HG02852 (cell line): ENCODE measurements around the gene GRIA1.

Source experiments
- ATAC-seq: cut with Tn5 transposase; IDR thresholded peaks from one replicate; pipeline ENCODE4 v1.9.1; 2021; ENCODE audit warnings: mild to moderate bottlenecking, moderate library complexity; ENCODE audit not compliant: unreplicated experiment

The GRIA1 gene

DNA sequence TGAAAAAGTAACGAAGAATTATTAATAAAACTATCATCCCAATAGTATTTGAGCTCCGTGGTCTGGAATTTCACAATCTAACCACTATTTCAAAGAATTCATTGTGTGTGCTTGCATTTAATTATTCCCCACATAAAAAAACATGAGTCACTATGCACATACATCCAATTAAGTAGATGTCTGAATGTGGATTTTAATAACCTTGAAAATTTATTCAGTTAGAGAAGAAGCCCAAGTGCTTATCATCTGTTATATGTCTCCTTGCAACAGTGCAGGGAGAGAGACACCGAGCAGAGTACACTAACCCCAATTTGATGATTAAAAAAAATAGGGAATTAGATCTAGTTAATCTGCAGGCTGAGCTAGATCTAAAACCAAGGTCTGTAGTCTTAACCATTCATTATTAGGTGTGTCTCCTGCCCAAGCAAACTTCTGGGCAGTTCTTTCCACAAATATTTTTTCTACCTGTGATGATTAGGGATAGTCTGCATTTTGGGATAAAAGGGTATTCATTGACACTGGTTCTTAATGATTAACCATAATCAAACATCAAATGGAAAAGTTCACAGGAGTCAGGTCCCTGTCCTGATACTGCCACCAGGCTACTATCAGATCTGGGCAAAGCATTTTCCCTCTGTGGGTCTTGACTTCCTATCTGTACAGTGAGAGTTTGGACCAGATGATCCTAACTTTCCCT is 164.2 kb downstream of the GRIA1 start:
- no peak for ATAC-seq

DNA sequence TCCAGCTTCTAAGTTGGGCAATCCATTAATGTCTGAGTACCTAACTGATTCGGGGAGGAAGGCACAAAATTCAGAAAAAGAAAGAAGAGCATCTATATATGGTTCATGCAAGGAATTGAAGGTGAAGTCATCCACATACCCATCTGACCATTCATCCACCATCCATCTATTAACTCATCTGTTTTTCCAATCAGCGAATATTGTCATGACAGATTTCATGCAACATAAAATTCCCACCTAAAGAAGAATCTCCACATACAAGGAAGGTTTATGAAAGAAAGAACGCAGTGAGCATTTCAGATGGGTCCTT is 164.7 kb downstream of the GRIA1 start:
- ATAC-seq = no peak

DNA sequence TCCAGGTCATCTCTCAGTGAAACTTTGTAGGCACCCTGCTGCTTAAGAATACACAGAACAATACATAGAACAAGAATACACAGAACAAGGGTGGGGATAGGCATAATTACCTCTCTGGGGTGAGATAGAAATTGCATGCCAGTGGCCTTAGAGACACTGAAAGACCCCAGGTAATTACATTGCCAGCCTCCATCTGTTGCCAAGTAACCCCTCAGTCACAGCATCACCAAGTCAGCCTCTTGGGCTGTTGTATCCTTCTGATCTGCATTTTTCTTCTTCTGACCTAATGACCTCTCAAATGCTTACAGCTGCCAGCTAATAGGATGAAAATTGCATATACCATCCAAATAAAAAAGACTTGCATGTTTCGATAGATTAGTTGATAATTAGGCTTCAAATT is 167.7 kb downstream of the GRIA1 start:
- ATAC-seq = no peak

DNA sequence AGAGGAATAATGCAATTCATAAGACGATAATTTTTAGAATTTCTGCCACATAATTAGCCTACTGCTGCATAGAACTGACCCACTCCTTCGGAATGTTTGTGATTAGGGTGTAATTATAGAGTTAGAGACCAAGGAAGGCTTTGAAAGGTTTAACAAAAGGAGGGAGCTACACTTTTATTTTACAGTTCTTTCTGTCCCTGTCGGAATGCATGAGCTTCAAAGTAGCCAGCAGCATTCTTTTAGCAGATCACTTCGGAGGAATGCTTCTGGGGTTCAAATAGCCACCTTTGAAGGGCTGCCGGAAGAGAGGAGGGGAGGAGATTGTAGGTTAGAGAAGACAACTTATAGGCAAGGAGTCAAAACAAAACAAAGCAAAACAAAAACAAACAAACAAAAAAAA is 168.1 kb downstream of the GRIA1 start:
- no peak for ATAC-seq

DNA sequence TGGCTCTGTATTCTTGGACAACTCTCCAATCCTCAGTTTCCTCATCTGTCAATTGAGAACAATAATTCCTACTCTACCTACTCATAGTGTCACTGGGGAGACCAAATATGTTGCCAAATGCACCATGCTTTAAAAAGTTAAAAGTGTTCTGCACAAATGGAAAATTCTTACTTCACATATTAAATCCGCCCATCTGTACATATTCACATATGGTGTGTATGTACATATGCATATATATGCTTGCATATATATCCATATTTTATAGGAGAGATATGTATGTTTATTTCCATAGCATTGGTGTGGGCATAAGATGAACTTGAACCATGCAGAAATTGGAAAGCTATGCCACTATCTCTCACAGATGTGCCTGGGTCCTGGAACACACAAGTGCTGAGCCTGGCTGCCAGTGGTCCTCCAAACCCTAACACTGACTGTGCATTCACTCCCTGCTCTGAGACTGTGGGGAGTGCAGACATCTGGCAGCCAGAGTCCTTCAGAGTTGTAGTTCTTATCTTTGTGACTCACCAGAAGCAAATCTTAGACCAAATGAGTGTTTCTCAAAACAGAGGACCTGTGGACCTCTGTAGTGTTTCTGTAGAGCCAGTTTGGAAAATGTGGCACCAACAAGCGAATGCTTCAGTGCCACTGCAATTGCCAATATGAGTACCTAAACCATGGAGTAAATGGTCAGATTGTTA is 168.7 kb downstream of the GRIA1 start:
- ATAC-seq = no peak

DNA sequence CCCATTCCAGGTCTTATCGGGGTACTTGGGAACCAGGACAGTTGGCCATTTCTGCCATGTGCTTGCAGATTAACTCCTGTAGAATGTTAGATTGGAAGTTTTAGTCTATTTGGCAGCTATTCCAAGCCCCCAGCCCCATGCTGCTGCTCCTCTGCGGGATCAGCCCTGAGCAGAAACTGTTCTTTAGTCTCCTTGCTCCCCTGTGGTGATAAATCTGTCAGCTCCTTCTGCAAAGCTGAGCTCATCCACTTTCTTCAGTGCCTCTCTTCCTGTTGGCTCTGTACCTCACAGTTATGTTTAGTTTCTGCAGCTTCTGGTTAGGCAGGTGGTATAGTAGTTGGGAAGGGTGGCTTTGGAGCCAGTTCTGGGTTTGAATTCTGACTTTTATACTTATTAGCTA is 170.4 kb downstream of the GRIA1 start:
- no peak for ATAC-seq

DNA sequence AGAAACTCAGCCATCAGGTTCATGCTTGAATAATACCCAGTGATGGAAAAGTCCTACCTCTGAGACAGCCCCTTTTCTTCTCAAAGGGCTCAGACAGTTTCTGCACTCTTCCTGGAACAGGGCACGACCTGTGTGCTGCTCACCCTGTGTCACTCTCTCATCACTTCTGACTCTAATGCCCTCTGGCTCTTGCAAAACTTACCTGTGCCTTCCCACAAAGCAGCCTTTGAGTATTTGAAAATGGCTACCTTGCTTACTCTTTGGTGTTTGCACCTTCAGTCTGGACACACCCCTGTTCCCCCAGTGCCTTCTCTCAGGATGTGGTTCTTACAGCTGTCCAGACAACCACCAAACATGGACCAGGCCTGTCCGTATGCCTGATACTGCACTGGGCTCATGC is 171.4 kb downstream of the GRIA1 start:
- no peak for ATAC-seq

DNA sequence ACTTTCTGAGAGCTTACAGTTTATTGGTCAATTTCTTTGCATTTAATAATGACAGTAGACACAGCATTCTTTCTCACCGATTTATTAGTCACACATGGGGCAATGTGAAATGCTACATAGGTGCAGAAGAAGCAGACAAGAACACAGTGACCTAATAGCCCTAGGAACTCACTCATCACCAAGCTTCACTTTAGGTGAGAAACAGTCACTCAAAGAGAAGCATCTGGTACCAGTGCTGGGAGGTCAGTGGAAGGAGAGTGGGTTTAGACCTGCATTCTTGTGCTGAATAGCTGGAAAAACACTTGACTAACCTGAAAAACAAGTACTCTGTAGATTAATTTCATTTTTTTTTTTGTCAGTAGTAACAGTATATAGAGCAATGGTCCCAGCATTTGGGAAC is 179.6 kb downstream of the GRIA1 start:
- ATAC-seq = no peak

DNA sequence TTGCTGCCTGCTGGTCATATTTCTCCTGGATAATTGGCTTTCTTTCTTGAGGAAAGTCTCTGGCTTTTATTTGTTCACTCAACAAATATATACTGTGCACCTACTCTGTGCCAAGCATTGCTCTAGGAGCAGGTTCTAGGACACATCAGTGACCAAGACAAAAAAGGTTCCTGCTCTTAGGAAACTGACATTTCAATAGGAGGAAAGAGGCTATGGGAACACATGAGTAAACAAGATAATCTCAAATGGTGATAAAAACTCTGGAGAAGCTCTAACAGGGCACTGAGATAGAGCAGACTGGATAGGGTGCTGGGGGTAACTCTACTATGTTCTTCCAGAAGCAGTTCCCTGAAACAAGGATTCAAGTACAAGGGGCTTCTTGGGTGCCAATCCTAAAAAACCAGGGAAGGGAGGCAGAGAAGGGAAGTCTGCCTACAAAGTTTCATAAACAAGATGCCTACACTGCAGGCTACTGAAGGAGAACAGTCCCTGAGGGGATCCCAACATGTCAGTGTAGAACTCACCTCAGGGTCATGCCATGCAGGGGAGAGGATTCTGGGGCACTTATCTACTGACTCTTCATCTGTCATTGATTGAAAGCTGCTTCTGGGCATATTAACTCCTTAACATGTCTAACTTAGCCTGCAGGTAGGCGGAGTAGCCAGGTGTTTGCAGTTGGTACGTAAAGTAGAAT is 181.3 kb downstream of the GRIA1 start:
- ATAC-seq = no peak

DNA sequence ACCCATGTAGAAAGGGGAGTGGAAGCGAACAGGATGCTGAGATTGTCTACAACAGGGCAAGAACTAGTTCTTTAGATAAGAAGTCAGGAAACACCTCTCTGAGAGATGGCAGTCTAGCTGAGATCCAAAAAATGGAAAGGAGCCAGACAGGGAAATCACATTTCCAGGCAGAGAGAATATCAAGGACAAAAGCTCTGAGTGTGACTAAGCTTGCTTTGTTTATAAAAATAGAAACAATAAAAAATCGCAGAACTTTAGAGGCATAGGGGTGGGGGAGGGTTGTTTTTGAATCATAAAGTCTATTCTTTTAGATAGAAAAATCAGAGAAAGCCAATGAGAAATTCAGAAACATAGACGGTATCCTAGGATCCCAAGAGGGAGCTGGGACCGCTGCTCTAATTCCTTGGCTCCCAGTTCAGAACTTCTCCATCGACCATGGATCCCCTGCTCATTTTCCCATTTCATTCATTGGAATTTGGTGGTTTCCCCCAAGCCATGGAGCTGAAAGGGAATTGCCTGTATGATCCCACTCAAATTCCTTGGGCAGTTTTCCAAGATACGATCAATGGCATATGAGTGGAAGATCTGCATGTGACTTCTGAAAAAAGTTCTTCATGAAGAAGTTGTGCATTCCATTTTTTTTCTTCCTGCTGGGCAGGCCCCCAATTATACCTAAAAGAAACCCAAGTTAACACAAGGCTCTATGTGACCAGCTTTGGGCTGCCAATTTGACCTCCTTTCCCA is 182.0 kb downstream of the GRIA1 start:
- ATAC-seq = no peak

DNA sequence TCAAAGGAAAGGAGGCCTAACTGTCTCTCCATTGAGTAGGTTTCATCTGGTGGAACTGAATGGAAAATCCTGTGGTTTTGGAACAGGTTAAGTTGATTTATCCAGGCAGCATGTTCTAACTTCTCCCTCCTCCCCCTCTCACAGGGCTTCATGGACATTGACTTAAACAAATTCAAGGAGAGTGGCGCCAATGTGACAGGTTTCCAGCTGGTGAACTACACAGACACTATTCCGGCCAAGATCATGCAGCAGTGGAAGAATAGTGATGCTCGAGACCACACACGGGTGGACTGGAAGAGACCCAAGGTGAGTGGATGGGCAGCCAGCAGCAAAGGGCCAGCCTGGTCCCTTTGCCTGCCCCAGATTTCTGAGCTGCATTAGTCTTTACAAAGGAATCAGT is 183.9 kb downstream of the GRIA1 start:
- no peak for ATAC-seq

DNA sequence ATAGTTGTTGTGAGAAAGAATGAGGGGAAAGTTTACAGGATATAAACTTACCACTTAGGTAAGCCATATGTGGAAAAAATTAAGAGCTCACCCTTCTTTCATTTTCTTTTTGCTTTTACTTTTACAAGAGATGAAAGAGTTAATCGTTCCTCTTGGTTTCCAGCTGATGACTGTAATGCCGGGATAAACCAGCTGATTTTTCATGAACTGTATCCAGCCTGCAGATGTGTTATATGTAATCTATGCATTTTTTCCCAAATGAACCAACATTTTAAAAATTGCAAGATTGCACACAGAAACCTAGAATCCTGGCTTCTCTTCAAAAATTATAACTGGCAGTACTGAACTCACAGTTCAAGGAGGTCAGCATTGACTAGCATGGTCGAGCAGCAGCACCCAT is 185.9 kb downstream of the GRIA1 start:
- no peak for ATAC-seq

DNA sequence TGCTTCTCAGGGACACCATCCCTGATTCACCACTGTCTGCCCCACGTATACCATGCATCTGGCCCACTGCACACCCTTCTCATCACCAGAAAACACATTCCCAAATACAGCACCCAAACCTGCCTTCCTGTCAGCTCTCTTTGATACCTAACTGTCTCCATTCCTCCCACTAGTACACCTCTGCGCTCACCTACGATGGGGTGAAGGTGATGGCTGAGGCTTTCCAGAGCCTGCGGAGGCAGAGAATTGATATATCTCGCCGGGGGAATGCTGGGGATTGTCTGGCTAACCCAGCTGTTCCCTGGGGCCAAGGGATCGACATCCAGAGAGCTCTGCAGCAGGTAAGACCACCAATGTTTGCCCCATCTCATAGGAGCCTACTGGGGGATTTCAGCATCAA is 186.4 kb downstream of the GRIA1 start:
- ATAC-seq = no peak

DNA sequence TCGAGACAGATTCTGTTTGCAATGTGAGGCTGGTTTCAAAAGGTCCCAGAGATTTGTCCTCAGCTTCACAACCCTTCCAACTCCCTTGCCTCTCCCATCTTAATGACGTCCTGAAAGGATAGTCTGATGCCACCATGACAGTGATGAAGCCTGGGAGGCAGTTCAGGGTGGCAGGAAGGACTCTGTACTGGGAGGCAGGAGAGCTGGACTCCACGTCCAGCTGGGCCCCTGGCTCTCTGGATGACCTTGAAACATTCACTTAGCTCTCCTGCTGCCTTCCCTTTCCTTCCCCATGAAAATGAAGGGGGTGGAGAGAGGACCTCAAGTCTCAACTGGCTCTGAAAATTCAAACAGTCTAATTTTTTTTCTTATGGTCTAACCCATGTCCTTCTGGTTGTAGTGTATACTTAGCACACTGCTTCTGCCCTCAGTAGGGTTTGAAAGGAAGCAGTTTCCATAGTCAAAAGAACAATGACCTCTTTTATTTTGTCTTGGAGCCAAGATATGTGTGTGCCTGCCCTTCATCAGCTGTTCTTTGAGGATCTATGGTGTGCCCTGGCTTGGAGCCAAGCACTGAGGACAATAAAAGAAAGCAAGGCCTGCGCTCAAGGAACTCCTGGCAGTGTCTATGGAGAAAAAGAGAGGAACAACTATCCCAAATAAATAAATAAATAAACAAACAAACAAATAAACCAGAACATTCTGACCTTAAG is 188.3 kb downstream of the GRIA1 start:
- ATAC-seq = no peak

DNA sequence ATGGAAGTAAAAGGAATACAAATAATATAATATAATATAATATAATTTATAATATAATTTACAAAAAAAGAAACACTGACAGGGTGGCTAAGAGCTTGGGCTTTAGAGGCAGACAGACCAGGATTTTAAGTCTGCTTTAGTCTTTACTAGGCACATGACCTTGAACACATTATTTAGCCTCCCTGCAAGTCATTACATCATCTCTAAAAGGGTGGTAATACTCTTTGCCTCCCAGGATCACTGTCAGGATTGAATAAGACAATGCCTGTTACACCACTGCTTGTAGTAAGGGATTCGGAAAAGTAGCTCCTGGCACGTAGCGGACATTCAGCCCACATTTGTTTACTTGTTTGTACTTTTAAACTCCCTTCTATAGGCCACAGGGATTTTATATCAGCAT is 199.8 kb downstream of the GRIA1 start:
- ATAC-seq = no peak

DNA sequence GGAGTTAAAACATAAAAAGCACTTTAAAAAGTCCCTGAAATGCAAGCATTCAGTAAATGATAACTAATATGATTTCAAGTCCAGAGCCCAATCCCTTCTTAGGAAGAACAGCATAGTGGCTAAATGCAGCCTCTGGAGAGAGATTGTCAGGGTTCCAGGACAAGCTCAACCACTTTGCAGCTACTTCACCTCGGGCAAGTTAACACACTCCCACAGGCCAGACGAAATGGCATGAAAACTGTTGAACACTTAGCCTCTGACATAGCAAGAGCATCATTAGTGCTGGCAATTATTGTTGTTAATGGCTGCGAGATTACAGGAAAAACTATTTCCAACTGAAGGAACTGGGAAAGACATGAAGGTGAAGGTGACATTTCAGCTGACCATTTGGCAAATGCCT is 205.8 kb downstream of the GRIA1 start:
- ATAC-seq = no peak

DNA sequence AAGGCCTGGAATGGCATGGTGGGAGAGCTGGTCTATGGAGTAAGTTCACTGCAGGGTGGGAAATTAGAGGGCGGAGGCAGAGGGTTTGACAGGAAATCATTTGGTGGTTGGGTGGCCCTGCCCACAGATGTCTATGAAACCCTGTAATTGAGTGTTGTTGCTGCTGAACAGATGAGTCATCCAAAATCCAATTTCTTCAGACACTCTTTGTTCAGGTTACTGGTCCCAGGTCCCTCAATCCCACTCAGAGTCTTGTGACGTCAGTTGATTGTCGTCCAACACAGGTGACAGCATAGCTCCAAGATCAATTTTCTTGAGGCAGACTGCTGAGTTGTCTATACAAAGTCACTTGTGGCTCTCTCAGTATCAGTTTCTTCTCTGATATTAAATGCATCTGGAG is 208.6 kb downstream of the GRIA1 start:
- no peak for ATAC-seq

DNA sequence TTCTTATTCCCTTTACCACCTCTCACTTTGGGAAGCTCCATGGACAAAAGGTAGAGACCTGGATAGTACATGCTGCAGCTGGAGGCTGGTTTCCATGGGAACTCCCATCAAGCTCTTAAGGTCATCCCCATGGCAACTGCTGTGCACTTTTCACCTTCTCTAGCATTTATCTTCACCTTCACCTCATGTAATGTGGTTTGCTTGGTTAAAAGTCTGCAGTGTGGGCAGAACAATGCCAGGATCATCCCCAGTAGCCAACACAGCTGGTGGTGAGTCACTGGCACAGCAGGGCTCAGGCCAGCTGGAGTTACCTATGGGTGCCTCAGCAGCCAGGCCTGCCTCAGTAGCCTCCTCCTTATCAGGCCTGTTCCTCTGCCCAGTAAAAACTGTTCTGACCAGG is 210.5 kb downstream of the GRIA1 start:
- ATAC-seq = no peak

DNA sequence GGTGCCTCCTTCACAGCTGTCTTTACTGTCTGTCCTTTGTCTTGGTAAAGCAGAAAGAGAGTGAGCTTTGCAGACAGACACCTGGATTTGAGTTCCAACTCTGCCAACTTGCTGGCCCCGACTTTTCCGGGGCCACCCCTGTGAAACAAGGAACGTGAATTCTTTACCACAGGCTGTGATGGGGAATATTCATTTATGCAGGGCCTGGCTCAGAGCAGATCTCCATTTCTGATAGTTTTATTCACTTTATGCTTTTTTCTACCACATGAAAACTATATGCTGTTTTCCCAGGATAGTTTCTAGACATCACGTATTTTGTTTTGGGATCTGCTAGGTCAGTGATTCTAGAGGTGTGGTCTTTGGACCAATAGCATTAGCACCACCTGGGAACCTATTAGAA is 211.8 kb downstream of the GRIA1 start:
- ATAC-seq = no peak

DNA sequence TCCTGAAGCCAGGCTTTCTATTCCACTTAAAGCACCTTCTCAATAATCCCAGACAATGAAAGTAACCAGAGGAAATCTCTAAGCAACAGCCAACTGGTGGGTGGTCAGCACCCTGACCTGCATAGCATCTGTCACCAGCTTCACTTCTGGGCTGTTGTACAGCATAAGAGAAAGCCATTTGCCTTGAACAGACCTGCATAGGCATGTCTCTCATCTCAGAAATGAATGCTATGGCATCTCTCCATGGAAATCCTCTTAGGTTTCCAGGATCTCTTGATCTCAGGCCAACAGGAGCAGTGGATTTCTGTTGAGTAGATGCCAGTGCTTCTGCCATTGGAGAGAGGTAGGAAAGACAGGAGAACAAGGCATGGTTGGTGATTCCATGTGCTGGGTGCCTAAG is 213.6 kb downstream of the GRIA1 start:
- no peak for ATAC-seq

DNA sequence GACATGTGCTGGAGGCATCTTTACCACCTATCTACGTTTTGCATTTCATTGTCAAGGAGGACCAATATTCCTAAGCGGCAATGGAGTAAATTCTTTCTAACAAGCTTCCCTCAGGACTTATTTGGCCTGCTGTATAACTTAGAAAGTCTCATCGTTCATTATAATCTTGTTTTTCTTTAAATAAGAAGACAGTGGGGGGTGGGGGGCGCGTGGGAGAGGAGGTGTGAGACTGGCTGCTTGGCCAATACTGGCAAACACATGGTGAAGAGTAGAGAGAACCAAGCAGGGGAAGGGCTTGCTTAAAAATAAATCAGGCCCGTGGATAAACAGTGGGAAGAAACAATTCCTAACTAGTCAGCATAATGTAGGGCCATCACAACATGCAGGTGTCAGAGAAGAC is 217.2 kb downstream of the GRIA1 start:
- no peak for ATAC-seq
